Stimulated activated CD8-positive, alpha-beta memory T cell treated with anti-CD3 and anti-CD28 coated beads, Interleukin-7, amount 100 ng/mL, for 48 hours (primary cell): Measurements from ENCODE around the gene TRMT13.
"Not testable (repeated sequence)": the region's sequence is repeated elsewhere in the genome, so short reads cannot be mapped to it uniquely, and the experiment has no call there.

Experiments
- DNase-seq, 2 donors: peaks; one replicate each; pipeline ENCODE4 v3.0.0-alpha.2; 2020; ENCODE audit warnings: low read depth in 1 of 2; ENCODE audit errors: extremely low read depth in 1 of 2

The TRMT13 gene

DNA sequence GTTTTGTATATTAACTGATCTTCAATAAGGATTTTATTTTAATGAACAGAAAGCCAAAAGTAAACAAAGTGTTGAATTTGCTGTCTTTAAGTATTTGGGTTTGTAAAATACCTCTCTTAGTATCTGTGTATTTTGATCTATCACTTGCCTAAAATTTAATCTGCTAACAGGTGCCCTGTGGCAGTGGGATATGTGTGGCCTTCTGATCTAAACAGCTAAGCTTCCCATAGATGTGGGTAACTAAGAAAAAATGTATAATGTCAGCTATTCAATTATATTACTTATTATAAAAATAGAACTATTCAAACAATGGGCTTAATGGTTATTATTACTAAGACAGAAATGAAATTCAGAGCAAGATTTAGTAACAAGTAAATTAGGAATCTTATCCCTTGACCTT is 29.9 kb downstream of the TRMT13 start:
- DNase-seq = no peak

DNA sequence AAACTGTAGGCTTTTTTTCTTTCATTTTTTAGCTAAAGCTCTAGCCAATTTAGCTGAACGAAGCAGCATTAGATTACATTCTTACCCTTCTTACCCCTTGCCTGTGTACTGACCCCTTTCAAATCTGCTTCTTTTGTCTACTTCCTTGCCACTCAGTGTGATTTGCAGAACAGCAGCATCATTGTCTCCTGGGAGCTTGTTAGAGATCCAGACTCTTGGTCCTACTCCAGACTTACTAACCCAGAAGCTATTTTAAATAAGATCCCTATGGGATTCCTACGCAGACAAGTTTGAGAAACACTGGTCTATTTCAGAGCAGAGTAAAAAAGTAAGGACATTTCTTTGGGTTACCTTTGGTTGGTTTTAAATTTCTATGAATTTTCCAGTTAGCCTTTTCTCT is 31.3 kb downstream of the TRMT13 start:
- DNase-seq = no peak

DNA sequence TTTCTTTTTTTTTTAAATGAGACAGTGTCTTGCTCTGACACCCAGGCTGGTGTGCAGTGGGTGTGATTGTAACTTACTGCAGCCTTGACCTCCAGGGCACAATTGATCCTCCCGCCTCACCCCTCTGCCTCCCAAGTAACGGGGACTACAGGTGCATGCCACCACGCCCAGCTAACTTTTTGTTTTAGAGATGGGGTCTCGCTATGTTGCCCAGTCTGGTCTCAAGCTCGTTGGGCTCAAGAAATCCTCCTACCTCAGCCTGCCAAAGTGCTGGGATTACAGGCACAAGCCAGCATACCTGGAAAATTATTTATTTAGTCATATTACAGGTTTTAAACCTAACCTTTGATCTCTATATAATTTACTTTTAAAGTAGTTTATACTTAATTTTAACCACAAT is 31.7 kb downstream of the TRMT13 start:
- DNase-seq = no peak

DNA sequence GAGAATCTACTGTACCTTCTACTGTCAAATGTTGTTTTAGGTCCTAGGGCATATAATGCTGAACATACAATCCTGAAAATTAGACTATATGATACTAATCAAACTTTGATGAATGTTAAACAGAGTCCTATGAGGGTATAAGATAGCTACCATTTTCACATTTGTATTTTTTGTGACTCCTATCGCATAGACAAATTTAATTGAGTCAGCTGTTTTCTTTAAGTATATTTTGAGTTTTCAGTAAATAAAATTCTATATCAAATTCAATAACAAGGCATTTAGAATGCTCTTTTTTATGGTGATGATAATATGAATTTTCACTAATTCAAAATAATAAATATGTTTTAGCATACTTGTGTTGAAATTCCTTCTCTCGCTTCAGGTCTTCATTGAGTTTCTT is 35.1 kb downstream of the TRMT13 start:
- no peak for DNase-seq

DNA sequence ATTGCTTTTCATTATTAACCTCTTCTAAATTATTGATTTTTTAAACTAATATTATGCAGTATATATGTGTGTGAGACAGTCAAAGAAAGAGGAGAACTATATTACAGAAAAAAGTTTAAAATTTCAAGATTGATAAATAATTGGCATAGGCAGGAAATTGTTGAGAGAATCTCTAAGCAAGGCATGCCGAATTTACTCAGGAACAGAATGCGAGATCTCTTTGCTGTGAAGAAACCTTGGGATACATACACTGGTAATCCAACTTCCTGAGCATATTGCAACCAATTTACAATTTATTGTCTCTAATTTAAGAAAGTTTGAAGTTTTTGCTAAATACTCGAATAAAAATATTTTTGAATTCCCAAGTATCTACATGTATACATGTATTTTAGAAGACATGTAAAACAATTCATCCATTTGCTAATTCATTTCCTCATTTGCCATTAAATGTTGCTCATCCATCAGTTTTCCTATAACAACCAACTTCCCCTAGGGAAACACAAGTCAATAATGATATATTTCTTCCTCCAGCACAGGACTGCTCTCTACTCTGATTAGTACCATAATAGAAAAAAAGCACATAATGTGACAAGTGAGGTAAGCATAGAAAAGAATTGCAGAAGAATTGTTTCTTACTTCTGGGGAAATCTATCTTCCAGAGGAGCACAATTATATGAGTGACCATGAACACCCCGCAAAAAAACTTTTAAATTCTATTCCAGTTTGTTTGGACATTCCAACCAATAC is 44.5 kb downstream of the TRMT13 start:
- no peak for DNase-seq

DNA sequence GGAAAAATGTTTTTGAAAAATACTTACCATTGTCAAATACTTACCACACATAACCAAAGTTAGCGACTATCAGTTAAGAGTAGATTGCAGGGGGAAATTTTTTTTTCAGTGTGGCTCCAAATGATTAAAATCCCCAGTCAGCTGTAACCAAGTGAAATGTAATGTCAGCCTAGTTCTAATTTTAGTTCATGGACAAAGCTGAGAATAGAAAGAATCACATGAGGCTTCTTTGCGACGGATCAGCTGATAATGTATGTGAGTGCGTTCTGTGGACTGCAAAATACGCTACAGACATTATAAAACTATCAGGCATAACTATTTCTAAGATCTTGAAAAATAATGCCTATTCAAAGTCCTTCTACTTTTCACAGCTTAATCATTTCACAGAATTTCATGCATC is 45.1 kb downstream of the TRMT13 start, which contains the start of gene LRRC39:
TSS of gene LRRC39 (minus strand) at position 166 of the 400 bp plus-strand sequence. CDS start 9,740 bp downstream, outside the sequence.
- no peak for DNase-seq

DNA sequence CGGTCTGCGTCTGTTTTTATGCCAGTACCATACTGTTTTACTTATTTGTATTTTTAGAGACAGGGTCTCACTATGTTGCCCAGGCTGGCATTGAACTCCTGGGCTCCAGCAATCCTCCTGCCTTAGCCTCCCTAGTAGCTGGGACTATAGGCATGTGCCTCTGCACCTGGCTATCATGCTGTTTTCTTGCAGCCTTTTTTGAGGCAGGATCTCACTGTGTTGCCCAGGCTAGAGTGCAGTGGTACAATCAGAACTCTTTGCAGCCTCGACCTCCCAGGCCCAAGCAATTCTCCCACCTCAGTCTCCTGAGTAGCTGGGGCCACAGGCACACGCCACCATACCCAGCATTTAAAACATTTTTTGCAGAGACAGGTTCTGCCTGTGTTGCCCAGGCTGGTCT is 50.4 kb downstream of the TRMT13 start:
- no peak for DNase-seq

DNA sequence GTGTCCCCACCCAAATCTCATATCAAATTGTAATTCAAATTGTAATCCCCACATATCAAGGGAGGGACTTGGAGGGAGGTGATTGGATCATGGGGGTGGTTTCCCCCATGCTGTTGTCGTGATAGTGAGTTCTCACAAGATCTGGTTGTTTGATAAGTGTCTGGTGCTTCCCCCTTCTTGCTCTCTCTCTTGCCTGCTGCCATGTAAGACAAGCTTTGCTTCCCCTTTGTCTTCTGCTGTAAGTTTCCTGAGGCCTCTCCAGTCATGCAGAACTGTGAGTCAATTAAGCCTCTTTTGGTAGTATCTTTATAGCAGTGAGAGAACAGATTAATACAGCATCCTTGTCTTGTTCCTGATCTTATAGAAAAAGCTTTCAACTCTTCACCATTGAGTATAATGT is 51.6 kb downstream of the TRMT13 start:
- no peak for DNase-seq

DNA sequence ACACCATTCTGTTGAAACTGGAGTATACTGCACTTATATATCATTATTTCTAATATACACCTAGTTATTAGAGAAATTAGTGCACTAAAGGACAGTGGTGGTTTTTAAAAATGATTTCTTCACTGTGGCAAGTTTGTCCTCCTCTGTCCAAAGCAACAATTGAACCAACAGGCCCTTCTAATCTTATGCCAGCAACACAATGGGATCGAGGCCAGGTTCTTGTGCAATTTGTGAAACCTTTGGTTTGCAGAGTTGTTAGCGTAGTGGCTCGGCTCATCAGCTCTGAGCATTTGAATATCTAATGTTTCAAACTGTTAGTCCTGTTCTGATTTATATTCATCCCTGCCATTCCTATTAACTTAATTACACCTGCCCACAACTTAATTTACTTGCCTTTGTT is 54.9 kb downstream of the TRMT13 start:
- DNase-seq = no peak

DNA sequence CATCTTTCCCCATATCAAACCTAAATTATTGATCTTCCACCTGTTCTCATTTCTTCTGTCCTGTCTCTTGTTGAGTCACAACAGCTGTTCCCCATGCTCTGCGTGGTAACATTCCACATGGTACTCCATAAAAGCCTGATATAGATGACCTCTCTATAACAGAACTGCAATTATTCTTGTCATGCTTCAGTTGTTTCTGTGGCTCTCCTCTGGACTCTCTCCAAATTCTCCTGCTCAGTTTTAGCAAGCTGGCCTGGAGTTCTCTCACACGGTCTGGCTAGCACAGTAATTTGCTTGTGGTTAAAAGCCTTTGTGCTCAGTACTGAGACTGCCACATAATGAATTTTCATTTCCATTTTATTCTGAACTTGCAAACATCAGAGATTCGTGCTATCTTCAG is 55.7 kb downstream of the TRMT13 start:
- DNase-seq = no peak

DNA sequence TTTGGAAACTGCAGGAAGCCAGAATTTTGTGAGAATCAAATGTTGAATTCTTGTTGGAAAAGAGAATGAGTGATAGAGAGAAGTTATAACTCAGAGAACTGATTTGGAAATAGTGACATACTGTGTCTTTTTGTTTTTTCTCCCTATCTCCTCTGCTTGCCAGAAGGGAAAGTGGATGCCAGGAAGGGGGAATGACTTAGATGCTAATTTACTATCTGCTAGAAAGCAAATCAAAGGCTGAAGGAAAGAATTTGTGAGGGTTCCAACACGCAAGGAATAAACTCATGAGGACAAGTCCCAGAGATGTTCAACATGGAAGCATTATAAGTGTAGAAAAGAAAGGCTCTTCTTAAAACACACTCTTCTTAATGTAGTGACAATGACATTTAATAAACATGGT is 65.6 kb downstream of the TRMT13 start:
- no peak for DNase-seq

DNA sequence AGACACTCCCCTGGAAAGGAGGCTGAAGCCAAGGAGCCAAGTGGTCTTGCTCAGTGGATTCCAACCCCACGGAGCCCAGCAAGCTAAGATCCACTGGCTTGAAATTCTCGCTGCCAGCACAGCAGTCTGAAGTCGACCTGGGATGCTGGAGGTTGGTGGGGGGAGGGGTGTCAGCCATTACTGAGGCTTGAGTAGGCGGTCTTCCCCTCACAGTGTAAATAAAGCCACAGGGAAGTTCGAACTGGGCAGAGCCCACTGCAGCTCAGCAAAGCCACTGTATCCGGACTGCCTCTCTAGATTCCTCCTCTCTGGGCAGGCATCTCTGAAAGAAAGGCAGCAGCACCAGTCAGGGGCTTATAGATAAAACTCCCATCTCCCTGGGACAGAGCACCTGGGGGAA is 67.1 kb downstream of the TRMT13 start:
- DNase-seq = not testable (repeated sequence)
